A673 (cell line): Measurements from ENCODE around the gene HSD11B1. TPM values are rescaled to one million over a fixed set of nuclear protein-coding genes. Genes with fewer than 3 reads are reported as not detected.

Experiments
- BruUV-seq: library from RNA; stranded (reverse); fragments of 400-500 nt; replicated peaks from 2 replicates; lab custom pipeline; 2021; lab: Mats Ljungman, UMichigan
- CTCF ChIA-PET: fragments of 300-600 bp; sonication (Branson Sonifier 250); formaldehyde crosslinking; loops from one replicate; lab custom pipeline; 2022; ENCODE audit warnings: antibody characterized with exemption; lab: Charles Lee
- POLR2A ChIA-PET: fragments of 300-600 bp; sonication (Branson Sonifier 250); formaldehyde crosslinking; loops from one replicate; lab custom pipeline; 2022; ENCODE audit warnings: antibody characterized with exemption; ENCODE audit not compliant: low non-redundant PET; lab: Charles Lee
- DNase-seq: peaks from one replicate; pipeline ENCODE4 v3.0.0-alpha.2; 2015; ENCODE audit warnings: low spot score
- H3K27ac ChIP-seq: fragments of 200-600 bp; sonication (generic); 2 replicates; pipeline ENCODE4 v1.5.1; 2016; ENCODE audit warnings: mixed run types, low read depth, mild to moderate bottlenecking, mixed read lengths, antibody characterized with exemption, low read length; ENCODE audit not compliant: poor library complexity, severe bottlenecking
- H3K27me3 ChIP-seq: fragments of 200-600 bp; sonication (generic); replicated peaks from 2 replicates; pipeline ENCODE4 v1.6.1; 2017; ENCODE audit warnings: mixed run types, low read depth, mild to moderate bottlenecking, mixed read lengths, antibody characterized with exemption, low read length; ENCODE audit not compliant: insufficient read depth, poor library complexity
- H3K36me3 ChIP-seq: fragments of 200-600 bp; sonication (generic); 2 replicates; pipeline ENCODE4 v1.6.1; 2016; ENCODE audit warnings: mixed run types, mild to moderate bottlenecking, mixed read lengths, antibody characterized with exemption, low read length; ENCODE audit not compliant: insufficient read depth, poor library complexity, severe bottlenecking
- H3K4me1 ChIP-seq: fragments of 200-600 bp; sonication (generic); 2 replicates; pipeline ENCODE4 v1.6.1; 2017; ENCODE audit warnings: mixed run types, mild to moderate bottlenecking, mixed read lengths, antibody characterized with exemption, low read length; ENCODE audit not compliant: insufficient read depth, poor library complexity, severe bottlenecking
- H3K4me3 ChIP-seq: fragments of 200-600 bp; sonication (generic); 2 replicates; pipeline ENCODE4 v1.5.1; 2016; ENCODE audit warnings: low read depth, mixed run types, mild to moderate bottlenecking, mixed read lengths, low read length; ENCODE audit not compliant: poor library complexity, severe bottlenecking
- H3K9me3 ChIP-seq: fragments of 200-600 bp; sonication (generic); 2 replicates; pipeline ENCODE4 v1.6.1; 2016; ENCODE audit warnings: mixed run types, low read depth, mild to moderate bottlenecking, mixed read lengths, antibody characterized with exemption, low read length; ENCODE audit not compliant: poor library complexity, severe bottlenecking
- CTCF ChIP-seq: fragments of 300-800, 200-600 bp; sonication (generic); conservative IDR thresholded peaks from 2 replicates; pipeline ENCODE4 v1.5.1; 2017; ENCODE audit warnings: low read depth, mild to moderate bottlenecking, antibody characterized with exemption, low read length, moderate library complexity, mixed read lengths
- EZH2 ChIP-seq: fragments of 200-600 bp; sonication (generic); IDR thresholded peaks from 2 replicates; pipeline ENCODE4 v1.6.1; 2017; ENCODE audit warnings: borderline replicate concordance, low read depth, mild to moderate bottlenecking, mixed read lengths, antibody characterized with exemption, low read length; ENCODE audit not compliant: poor library complexity, severe bottlenecking
- intact Hi-C: fragments of 100-400 bp; cut with micrococcal nuclease; formaldehyde crosslinking; loops from one replicate; pipeline ENCODE4 v1.10.0; 2022; ENCODE audit not compliant: unreplicated experiment
- total RNA-seq: library from RNA; stranded (reverse); gene quantifications from 2 replicates; pipeline ENCODE4 v1.2.3, GENCODE V29; 2021

Gene HSD11B1
- total RNA-seq, 1 experiment from 2014 or later: not detected

GRCh38 chr1:209729436-209729835 lies 24.8 kb downstream of the HSD11B1 start:
- Histone ChIP-seq H3K27ac (no peak overlapping the region), H3K27me3 (no peaks in the 10 kb centered on the region), H3K36me3 (no peaks in the 10 kb centered on the region), H3K4me1 (no peaks in the 10 kb centered on the region), H3K4me3 (no peak overlapping the region), H3K9me3 (no peaks in the 10 kb centered on the region)
- ChIA-PET CTCF (no interaction called here), POLR2A (no interaction called here)
- BruUV-seq: no TSS peak
- no peak for TF ChIP-seq CTCF
- TF ChIP-seq EZH2: no peak
- DNase-seq: no peak
- intact Hi-C loops: no loop called here

GRCh38 chr1:209732725-209733124 lies 28.1 kb downstream of the HSD11B1 start:
- no peaks in the 10 kb centered on the region for H3K4me1 ChIP-seq
- POLR2A ChIA-PET: no interaction called here
- no TSS peak for BruUV-seq

GRCh38 chr1:209733409-209734192 lies 29.0 kb downstream of the HSD11B1 start:
- ChIA-PET CTCF (no interaction called here), POLR2A (interaction anchor here (0.6 kb wide), 1 partner anchor 11 kb away, joined by 3 read pairs; no protein-coding TSS in a partner anchor)
- no peak for DNase-seq
- TF ChIP-seq EZH2: no peak
- no peak for TF ChIP-seq CTCF
- Histone ChIP-seq H3K36me3 (no peaks in the 10 kb centered on the region), H3K9me3 (no peaks in the 10 kb centered on the region), H3K4me1 (no peaks in the 10 kb centered on the region), H3K27me3 (no peaks in the 10 kb centered on the region), H3K4me3 (no peak overlapping the region), H3K27ac (no peak overlapping the region)
- intact Hi-C loops: no loop called here
- no TSS peak for BruUV-seq

More at GRCh38 chr1:209732725-209733124, 28.1 kb downstream of the HSD11B1 start:
- DNase-seq: no peak
- Histone ChIP-seq H3K4me3 (no peak overlapping the region), H3K36me3 (no peaks in the 10 kb centered on the region), H3K27me3 (no peaks in the 10 kb centered on the region), H3K27ac (no peak overlapping the region), H3K9me3 (no peaks in the 10 kb centered on the region)
- TF ChIP-seq CTCF: no peak
- no peak for TF ChIP-seq EZH2
- CTCF ChIA-PET: no interaction called here
- intact Hi-C loops: no loop called here
